Measurements from ENCODE around the gene TBC1D25.
A peak's percentile ranks its signal among the peaks of the same experiment; 100 is the strongest.

DNA sequence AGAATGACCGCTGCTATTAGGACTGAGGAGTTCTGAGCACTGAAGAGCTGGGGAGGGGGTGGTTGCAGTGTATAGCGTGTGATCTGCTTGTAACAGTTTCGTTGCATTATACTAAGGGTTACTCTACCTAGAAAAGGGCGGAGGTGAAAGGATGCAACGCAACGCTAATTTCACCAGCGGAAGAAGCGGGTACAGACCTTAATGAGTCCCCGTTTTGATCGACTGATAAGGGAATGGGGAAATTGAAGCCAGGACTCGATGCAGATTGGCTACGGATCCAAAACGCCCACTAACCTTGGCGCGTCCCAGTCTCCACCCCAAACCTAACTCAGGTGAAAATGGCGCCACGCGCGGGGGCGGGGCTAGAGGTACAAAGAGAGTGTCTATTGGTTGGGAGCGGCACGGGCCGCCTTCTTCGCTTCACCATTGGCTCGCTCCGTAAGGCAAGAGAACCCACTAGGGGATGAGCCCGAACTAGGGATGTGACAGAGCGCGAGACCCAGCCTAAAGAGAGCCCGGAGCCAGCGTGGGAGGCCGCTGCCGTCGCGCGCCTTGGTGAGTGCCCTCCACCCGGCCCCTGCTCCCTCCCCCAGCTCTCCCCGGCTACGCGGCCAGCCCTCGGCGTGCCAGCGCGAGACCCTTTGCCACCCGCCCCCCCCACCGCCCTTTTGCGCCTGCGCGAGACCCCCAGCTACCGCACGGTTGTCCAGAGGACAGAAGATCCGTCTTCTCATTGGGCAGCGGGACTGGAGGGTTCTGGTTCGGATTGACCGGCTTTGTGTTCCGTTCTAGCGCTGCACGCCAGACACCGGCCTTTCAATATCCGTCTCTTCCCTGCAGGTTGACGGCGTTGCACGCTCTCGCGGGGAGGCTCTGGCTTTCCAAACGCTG, 17.9 kb upstream of the TBC1D25 start, which contains the start of gene EBP:
- TF ChIP-seq, protein P1, sequence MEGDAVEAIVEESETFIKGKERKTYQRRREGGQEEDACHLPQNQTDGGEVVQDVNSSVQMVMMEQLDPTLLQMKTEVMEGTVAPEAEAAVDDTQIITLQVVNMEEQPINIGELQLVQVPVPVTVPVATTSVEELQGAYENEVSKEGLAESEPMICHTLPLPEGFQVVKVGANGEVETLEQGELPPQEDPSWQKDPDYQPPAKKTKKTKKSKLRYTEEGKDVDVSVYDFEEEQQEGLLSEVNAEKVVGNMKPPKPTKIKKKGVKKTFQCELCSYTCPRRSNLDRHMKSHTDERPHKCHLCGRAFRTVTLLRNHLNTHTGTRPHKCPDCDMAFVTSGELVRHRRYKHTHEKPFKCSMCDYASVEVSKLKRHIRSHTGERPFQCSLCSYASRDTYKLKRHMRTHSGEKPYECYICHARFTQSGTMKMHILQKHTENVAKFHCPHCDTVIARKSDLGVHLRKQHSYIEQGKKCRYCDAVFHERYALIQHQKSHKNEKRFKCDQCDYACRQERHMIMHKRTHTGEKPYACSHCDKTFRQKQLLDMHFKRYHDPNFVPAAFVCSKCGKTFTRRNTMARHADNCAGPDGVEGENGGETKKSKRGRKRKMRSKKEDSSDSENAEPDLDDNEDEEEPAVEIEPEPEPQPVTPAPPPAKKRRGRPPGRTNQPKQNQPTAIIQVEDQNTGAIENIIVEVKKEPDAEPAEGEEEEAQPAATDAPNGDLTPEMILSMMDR (IDR thresholded peaks at IDR 0.05), result no peak
- TF ChIP-seq POLR2A (IDR thresholded peaks at IDR 0.05) (peak in 1 of 2 donors; percentile 55), POLR2AphosphoS5 (IDR thresholded peaks at IDR 0.05) (peak; percentile 46 to 74 (median 62)), EP300 (IDR thresholded peaks at IDR 0.05) (no peak)
